A673 (cell line): ENCODE results near the gene MISP3.

Experiments
- CTCF ChIP-seq: fragments of 300-800, 200-600 bp; sonication (generic); conservative IDR thresholded peaks from 2 replicates; pipeline ENCODE4 v1.5.1; 2017; ENCODE audit warnings: low read depth, mild to moderate bottlenecking, antibody characterized with exemption, low read length, moderate library complexity, mixed read lengths
- EZH2 ChIP-seq: fragments of 200-600 bp; sonication (generic); IDR thresholded peaks from 2 replicates; pipeline ENCODE4 v1.6.1; 2017; ENCODE audit warnings: borderline replicate concordance, low read depth, mild to moderate bottlenecking, mixed read lengths, antibody characterized with exemption, low read length; ENCODE audit not compliant: poor library complexity, severe bottlenecking

GRCh38 chr19:14086098-14086497, 13.5 kb downstream of the MISP3 start:
- TF ChIP-seq CTCF (no peak), EZH2 (no peak)
